NCI-H146 treated with DMSO at 0.1 percent for 48 hours (cell line): Measurements from ENCODE around the gene YPEL3.
"Not testable (repeated sequence)": the region's sequence is repeated elsewhere in the genome, so short reads cannot be mapped to it uniquely, and the experiment has no call there.

Experiments used
- DNase-seq: peaks from one replicate; lab custom pipeline; 2025; ENCODE audit not compliant: unreplicated experiment; lab: John Stamatoyannopoulos, UW

The YPEL3 gene

GRCh38 chr16:30096105-30096861 lies at the start of gene YPEL3:
Gene YPEL3, minus strand, starts transcription at chr16:30096213. Its CDS starts 731 bp downstream, at chr16:30095482.
- peak; percentile 80 for DNase-seq

- DNase-seq, result no peak
These were observed 49.6 kb upstream of the YPEL3 start for GRCh38 chr16:30145657-30146056.

GRCh38 chr16:30144917-30145316 lies 48.9 kb upstream of the YPEL3 start:
- DNase-seq, result no peak

GRCh38 chr16:30144017-30144416 lies 48.0 kb upstream of the YPEL3 start:
- no peak for DNase-seq

- no peak for DNase-seq
These were observed 47.3 kb upstream of the YPEL3 start for GRCh38 chr16:30143347-30143702.

GRCh38 chr16:30142672-30143346 lies 46.8 kb upstream of the YPEL3 start:
- DNase-seq, result no peak

- DNase-seq, result no peak
These were observed 45.7 kb upstream of the YPEL3 start for GRCh38 chr16:30141750-30142149.

GRCh38 chr16:30139583-30140481 lies 43.8 kb upstream of the YPEL3 start:
- DNase-seq, result peak; percentile 27

GRCh38 chr16:30137897-30138296 lies 41.9 kb upstream of the YPEL3 start:
- DNase-seq, result no peak

- DNase-seq, result no peak
These were observed 41.1 kb upstream of the YPEL3 start for GRCh38 chr16:30136971-30137605.

- no peak for DNase-seq
These were observed 36.6 kb upstream of the YPEL3 start for GRCh38 chr16:30132591-30132990.

- DNase-seq, result peak; percentile 6
These were observed 36.0 kb upstream of the YPEL3 start for GRCh38 chr16:30131869-30132475.

- no peak for DNase-seq
These were observed 32.0 kb upstream of the YPEL3 start for GRCh38 chr16:30127993-30128392.

GRCh38 chr16:30125690-30126089 lies 29.7 kb upstream of the YPEL3 start:
- not testable (repeated sequence) for DNase-seq

GRCh38 chr16:30124985-30125379 lies 29.0 kb upstream of the YPEL3 start:
- no peak for DNase-seq

- peak; percentile 39 for DNase-seq
These were observed 26.7 kb upstream of the YPEL3 start for GRCh38 chr16:30122604-30123160.

GRCh38 chr16:30121741-30122571 lies 25.9 kb upstream of the YPEL3 start:
- no peak for DNase-seq

- DNase-seq, result no peak
These were observed 24.5 kb upstream of the YPEL3 start for GRCh38 chr16:30120340-30121105.

- DNase-seq, result no peak
These were observed 23.4 kb upstream of the YPEL3 start for GRCh38 chr16:30119428-30119827.
